Measurements from ENCODE around the gene COP1.

Gene COP1

GRCh38 chr1:175963740-175964139 lies 243.3 kb downstream of the COP1 start:
- no peak for DNase-seq (ENCODE audit: low spot score)

GRCh38 chr1:175960169-175960568 lies 246.9 kb downstream of the COP1 start:
- no peak for DNase-seq (ENCODE audit: low spot score)

GRCh38 chr1:175951627-175952026 lies 255.5 kb downstream of the COP1 start:
- no peak for DNase-seq (ENCODE audit: low spot score)

- no peak for DNase-seq (ENCODE audit: low spot score)
Measured at GRCh38 chr1:175947771-175948170, 259.3 kb downstream of the COP1 start.

GRCh38 chr1:175944591-175944990 lies 262.5 kb downstream of the COP1 start:
- DNase-seq (ENCODE audit: low spot score), result no peak

GRCh38 chr1:175941164-175941563 lies 265.9 kb downstream of the COP1 start:
- DNase-seq (ENCODE audit: low spot score), result no peak

GRCh38 chr1:175936736-175937135 lies 270.4 kb downstream of the COP1 start:
- no peak for DNase-seq (ENCODE audit: low spot score)

- DNase-seq (ENCODE audit: low spot score), result no peak
Measured at GRCh38 chr1:175935566-175936115, 271.4 kb downstream of the COP1 start.

- no peak for DNase-seq (ENCODE audit: low spot score)
Measured at GRCh38 chr1:175935166-175935565, 271.9 kb downstream of the COP1 start.

- DNase-seq (ENCODE audit: low spot score), result no peak
Measured at GRCh38 chr1:175933801-175934200, 273.3 kb downstream of the COP1 start.

GRCh38 chr1:175927944-175928343 lies 279.1 kb downstream of the COP1 start:
- DNase-seq (ENCODE audit: low spot score), result no peak

- no peak for DNase-seq (ENCODE audit: low spot score)
Measured at GRCh38 chr1:175922254-175922881, 284.7 kb downstream of the COP1 start.

GRCh38 chr1:175920381-175920780 lies 286.7 kb downstream of the COP1 start:
- no peak for DNase-seq (ENCODE audit: low spot score)

GRCh38 chr1:175919001-175919400 lies 288.1 kb downstream of the COP1 start:
- DNase-seq (ENCODE audit: low spot score), result no peak

GRCh38 chr1:175918364-175918801 lies 288.7 kb downstream of the COP1 start:
- DNase-seq (ENCODE audit: low spot score), result no peak

GRCh38 chr1:175914115-175914514 lies 293.0 kb downstream of the COP1 start:
- no peak for DNase-seq (ENCODE audit: low spot score)

- no peak for DNase-seq (ENCODE audit: low spot score)
Measured at GRCh38 chr1:175911138-175911537, 295.9 kb downstream of the COP1 start.

GRCh38 chr1:175906370-175906769 lies 300.7 kb downstream of the COP1 start:
- DNase-seq (ENCODE audit: low spot score), result no peak

GRCh38 chr1:175904808-175905207 lies 302.3 kb downstream of the COP1 start:
- no peak for DNase-seq (ENCODE audit: low spot score)

- DNase-seq (ENCODE audit: low spot score), result no peak
Measured at GRCh38 chr1:175902281-175902680, 304.8 kb downstream of the COP1 start.

GRCh38 chr1:175901076-175901836 lies 305.8 kb downstream of the COP1 start:
- DNase-seq (ENCODE audit: low spot score), result no peak

GRCh38 chr1:175900171-175900570 lies 306.9 kb downstream of the COP1 start:
- no peak for DNase-seq (ENCODE audit: low spot score)

- DNase-seq (ENCODE audit: low spot score), result no peak
Measured at GRCh38 chr1:175895966-175896365, 311.1 kb downstream of the COP1 start.

Data from activated CD4-positive, alpha-beta T cell treated with anti-CD3 and anti-CD28 coated beads, Interleukin-2, Interleukin-4, amounts not matched to agents 100 ng/mL and 50 ng/mL, durations not matched to agents 16 hours and 8 hours (primary cell).